ENCODE measurements around the gene NR6A1.

The NR6A1 gene

GRCh38 chr9:124716808-124717207 is 54.3 kb downstream of the NR6A1 start:
- H3K4me3 ChIP-seq (ENCODE audit: low read depth, low read length) = no peak overlapping the region
- no peak for DNase-seq (ENCODE audit: low read depth)
- no peak for TF ChIP-seq CTCF (IDR thresholded peaks at IDR 0.05; ENCODE audit: control insufficient read depth, extremely low read depth, insufficient read depth)

- TF ChIP-seq CTCF (IDR thresholded peaks at IDR 0.05; ENCODE audit: control insufficient read depth, extremely low read depth, insufficient read depth) = no peak
- H3K4me3 ChIP-seq (ENCODE audit: low read depth, low read length) = no peak overlapping the region
- no peak for DNase-seq (ENCODE audit: low read depth)
Measured at GRCh38 chr9:124710766-124711165, 60.3 kb downstream of the NR6A1 start.

GRCh38 chr9:124709292-124709690 is 61.8 kb downstream of the NR6A1 start:
- H3K4me3 ChIP-seq (ENCODE audit: low read depth, low read length) = no peak overlapping the region
- DNase-seq (ENCODE audit: low read depth) = no peak
- TF ChIP-seq CTCF (IDR thresholded peaks at IDR 0.05; ENCODE audit: control insufficient read depth, extremely low read depth, insufficient read depth) = no peak

- no peak for DNase-seq (ENCODE audit: low read depth)
- H3K4me3 ChIP-seq (ENCODE audit: low read depth, low read length) = no peak overlapping the region
- no peak for TF ChIP-seq CTCF (IDR thresholded peaks at IDR 0.05; ENCODE audit: control insufficient read depth, extremely low read depth, insufficient read depth)
Measured at GRCh38 chr9:124708633-124709291, 62.3 kb downstream of the NR6A1 start.

GRCh38 chr9:124708074-124708473 is 63.0 kb downstream of the NR6A1 start:
- DNase-seq (ENCODE audit: low read depth) = no peak
- no peak overlapping the region for H3K4me3 ChIP-seq (ENCODE audit: low read depth, low read length)
- TF ChIP-seq CTCF (IDR thresholded peaks at IDR 0.05; ENCODE audit: control insufficient read depth, extremely low read depth, insufficient read depth) = no peak

GRCh38 chr9:124707666-124708065 is 63.4 kb downstream of the NR6A1 start:
- H3K4me3 ChIP-seq (ENCODE audit: low read depth, low read length) = no peak overlapping the region
- DNase-seq (ENCODE audit: low read depth) = no peak
- no peak for TF ChIP-seq CTCF (IDR thresholded peaks at IDR 0.05; ENCODE audit: control insufficient read depth, extremely low read depth, insufficient read depth)

- TF ChIP-seq CTCF (IDR thresholded peaks at IDR 0.05; ENCODE audit: control insufficient read depth, extremely low read depth, insufficient read depth) = no peak
- no peak for DNase-seq (ENCODE audit: low read depth)
- no peak overlapping the region for H3K4me3 ChIP-seq (ENCODE audit: low read depth, low read length)
Measured at GRCh38 chr9:124706685-124707084, 64.4 kb downstream of the NR6A1 start.

Data from LNCaP clone FGC (cell line).